ENCODE data around the gene BMPER. TPM values are rescaled to one million over a fixed set of nuclear protein-coding genes. Genes with fewer than 3 reads are reported as not detected.

Gene BMPER
- total and polyA plus RNA-seq, 10 of the 15 experiments (the other 5 are each of a cell fraction or from before 2014, with no cell fraction given): 0.02 to 0.08 TPM; not detected in 8

- no peak for DNase-seq (ENCODE audit: low read depth, low spot score)
- SMC1A ChIA-PET (ENCODE audit: uncharacterized antibody, unreplicated experiment): no interaction called here
- intact Hi-C loops (cut with micrococcal nuclease; ENCODE audit: unreplicated experiment) (no loop called here), in situ Hi-C loops (cut with MboI) (no loop called here)
- Histone ChIP-seq H3K36me3 (ENCODE audit: control insufficient read depth in 2 of 2, insufficient read depth in 2 of 2, low read length in 1 of 2) (no peaks in the 10 kb centered on the region), H3K4me3 (no peak overlapping the region), H3K79me2 (ENCODE audit: control insufficient read depth, insufficient read depth, low read length) (no peaks in the 10 kb centered on the region), H3K9me3 (replicated peaks; ENCODE audit: control insufficient read depth, insufficient read depth, low read length) (no peaks in the 10 kb centered on the region), H3K4me1 (ENCODE audit: control insufficient read depth, insufficient read depth, low read length) (no peaks in the 10 kb centered on the region), H3K9ac (ENCODE audit: control insufficient read depth, insufficient read depth, low read length) (no peak overlapping the region), H3K27me3 (replicated peaks in 1 of 2; ENCODE audit: control insufficient read depth in 2 of 2, insufficient read depth in 2 of 2, low read length in 1 of 2) (no peaks in the 10 kb centered on the region), H4K20me1 (ENCODE audit: control insufficient read depth, insufficient read depth) (no peaks in the 10 kb centered on the region), H2AFZ (ENCODE audit: control insufficient read depth, low read depth, low read length) (no peak overlapping the region), H3K27ac (ENCODE audit: control insufficient read depth, insufficient read depth) (no peak overlapping the region), H3K4me2 (ENCODE audit: control insufficient read depth, insufficient read depth) (no peak overlapping the region)
- BruUV-seq (replicated peaks): no TSS peak
- 46% methylated on average over 3 of the region's 3 CpGs for WGBS (ENCODE audit: insufficient coverage, insufficient replicate concordance, low lambda C conversion rate, missing lambda C conversion rate)
- TF ChIP-seq IKZF1 (conservative IDR thresholded peaks at IDR 0.05) (no peak), CHD2 (IDR thresholded peaks at IDR 0.05; ENCODE audit: borderline replicate concordance, low read depth, low read length) (no peak)
- TF ChIP-seq, protein P1, sequence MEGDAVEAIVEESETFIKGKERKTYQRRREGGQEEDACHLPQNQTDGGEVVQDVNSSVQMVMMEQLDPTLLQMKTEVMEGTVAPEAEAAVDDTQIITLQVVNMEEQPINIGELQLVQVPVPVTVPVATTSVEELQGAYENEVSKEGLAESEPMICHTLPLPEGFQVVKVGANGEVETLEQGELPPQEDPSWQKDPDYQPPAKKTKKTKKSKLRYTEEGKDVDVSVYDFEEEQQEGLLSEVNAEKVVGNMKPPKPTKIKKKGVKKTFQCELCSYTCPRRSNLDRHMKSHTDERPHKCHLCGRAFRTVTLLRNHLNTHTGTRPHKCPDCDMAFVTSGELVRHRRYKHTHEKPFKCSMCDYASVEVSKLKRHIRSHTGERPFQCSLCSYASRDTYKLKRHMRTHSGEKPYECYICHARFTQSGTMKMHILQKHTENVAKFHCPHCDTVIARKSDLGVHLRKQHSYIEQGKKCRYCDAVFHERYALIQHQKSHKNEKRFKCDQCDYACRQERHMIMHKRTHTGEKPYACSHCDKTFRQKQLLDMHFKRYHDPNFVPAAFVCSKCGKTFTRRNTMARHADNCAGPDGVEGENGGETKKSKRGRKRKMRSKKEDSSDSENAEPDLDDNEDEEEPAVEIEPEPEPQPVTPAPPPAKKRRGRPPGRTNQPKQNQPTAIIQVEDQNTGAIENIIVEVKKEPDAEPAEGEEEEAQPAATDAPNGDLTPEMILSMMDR (IDR thresholded peaks at IDR 0.05 in 2 of 3, conservative IDR thresholded peaks at IDR 0.05 in 1 of 3; ENCODE audit: control insufficient read depth in 2 of 3, extremely low read depth in 1 of 3, insufficient read depth in 1 of 3, low read depth in 3 of 3, low read length in 3 of 3): no peak
- TF ChIP-seq, protein P2, sequence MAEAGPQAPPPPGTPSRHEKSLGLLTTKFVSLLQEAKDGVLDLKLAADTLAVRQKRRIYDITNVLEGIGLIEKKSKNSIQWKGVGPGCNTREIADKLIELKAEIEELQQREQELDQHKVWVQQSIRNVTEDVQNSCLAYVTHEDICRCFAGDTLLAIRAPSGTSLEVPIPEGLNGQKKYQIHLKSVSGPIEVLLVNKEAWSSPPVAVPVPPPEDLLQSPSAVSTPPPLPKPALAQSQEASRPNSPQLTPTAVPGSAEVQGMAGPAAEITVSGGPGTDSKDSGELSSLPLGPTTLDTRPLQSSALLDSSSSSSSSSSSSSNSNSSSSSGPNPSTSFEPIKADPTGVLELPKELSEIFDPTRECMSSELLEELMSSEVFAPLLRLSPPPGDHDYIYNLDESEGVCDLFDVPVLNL (IDR thresholded peaks at IDR 0.05; ENCODE audit: low read depth, low read length): no peak
- FAIRE-seq: no peak
- ATAC-seq: no peak
- RAD21 ChIA-PET (ENCODE audit: unreplicated experiment): no interaction called here
- CTCF ChIA-PET: no interaction called here
- POLR2A ChIA-PET: no interaction called here
These were observed 205.7 kb downstream of the BMPER start for GRCh38 chr7:34111031-34111430.

DNA sequence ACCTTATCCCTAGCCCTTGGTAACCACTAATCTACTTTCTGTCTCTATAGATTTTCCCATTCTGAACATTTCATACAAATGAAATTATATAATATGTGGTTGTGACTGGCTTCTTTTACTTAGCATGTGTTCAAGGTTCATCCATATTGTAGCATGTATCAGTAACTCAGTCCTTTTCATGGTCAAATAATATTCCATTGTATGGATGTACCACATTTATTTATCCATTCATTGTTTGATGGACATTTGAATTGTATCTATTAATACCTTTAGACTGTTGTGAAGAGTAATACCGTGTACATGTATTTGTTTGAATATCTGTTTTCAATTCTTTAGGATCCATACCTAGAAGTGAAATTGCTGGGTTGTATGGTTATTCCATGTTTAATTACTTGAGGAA, 210.2 kb downstream of the BMPER start:
- Histone ChIP-seq H3K27me3 (replicated peaks in 1 of 2; ENCODE audit: control insufficient read depth in 2 of 2, insufficient read depth in 2 of 2, low read length in 1 of 2) (no peaks in the 10 kb centered on the region), H3K79me2 (ENCODE audit: control insufficient read depth, insufficient read depth, low read length) (no peaks in the 10 kb centered on the region), H4K20me1 (ENCODE audit: control insufficient read depth, insufficient read depth) (no peaks in the 10 kb centered on the region), H3K4me2 (ENCODE audit: control insufficient read depth, insufficient read depth) (no peak overlapping the region), H2AFZ (ENCODE audit: control insufficient read depth, low read depth, low read length) (no peak overlapping the region), H3K4me3 (no peak overlapping the region), H3K9me3 (replicated peaks; ENCODE audit: control insufficient read depth, insufficient read depth, low read length) (no peaks in the 10 kb centered on the region), H3K4me1 (ENCODE audit: control insufficient read depth, insufficient read depth, low read length) (no peaks in the 10 kb centered on the region), H3K27ac (ENCODE audit: control insufficient read depth, insufficient read depth) (no peak overlapping the region), H3K9ac (ENCODE audit: control insufficient read depth, insufficient read depth, low read length) (no peak overlapping the region), H3K36me3 (ENCODE audit: control insufficient read depth in 2 of 2, insufficient read depth in 2 of 2, low read length in 1 of 2) (no peaks in the 10 kb centered on the region)
- in situ Hi-C loops (cut with MboI) (no loop called here), intact Hi-C loops (cut with micrococcal nuclease; ENCODE audit: unreplicated experiment) (no loop called here)
- no TSS peak for BruUV-seq (replicated peaks)
- ChIA-PET POLR2A (no interaction called here), SMC1A (ENCODE audit: uncharacterized antibody, unreplicated experiment) (no interaction called here), CTCF (no interaction called here), RAD21 (ENCODE audit: unreplicated experiment) (no interaction called here)
- 0% methylated on average over 1 of the region's 1 CpG for WGBS (ENCODE audit: insufficient coverage, insufficient replicate concordance, low lambda C conversion rate, missing lambda C conversion rate)
- FAIRE-seq (no peak), DNase-seq (ENCODE audit: low read depth, low spot score) (no peak), ATAC-seq (no peak)
- no peak for TF ChIP-seq ZNF217 (IDR thresholded peaks at IDR 0.05)
- TF ChIP-seq DPF2 (IDR thresholded peaks at IDR 0.05): no peak
- TF ChIP-seq ESRRA (IDR thresholded peaks at IDR 0.05; ENCODE audit: low read length): no peak
- no peak for TF ChIP-seq NR2F1 (conservative IDR thresholded peaks at IDR 0.05)
- no peak for TF ChIP-seq HCFC1 (IDR thresholded peaks at IDR 0.05; ENCODE audit: low read length)
- TF ChIP-seq TAF1 (IDR thresholded peaks at IDR 0.05; ENCODE audit: borderline replicate concordance, low read depth, low read length): no peak
- TF ChIP-seq NRF1 (conservative IDR thresholded peaks at IDR 0.05; ENCODE audit: low read depth, low read length): no peak
- no peak for TF ChIP-seq POLR2AphosphoS5 (IDR thresholded peaks at IDR 0.05; ENCODE audit: low read length)
- TF ChIP-seq BCL11A (IDR thresholded peaks at IDR 0.05; ENCODE audit: low read depth, low read length): no peak
